Neural cell (in vitro differentiated cells): ENCODE results near the gene PYGB.

ENCODE experiments used
- CTCF ChIP-seq: fragments of 450-650 bp; IDR thresholded peaks from 2 replicates; pipeline ENCODE4 v1.5.1; 2014; ENCODE audit warnings: antibody characterized with exemption, mild to moderate bottlenecking, moderate library complexity; ENCODE audit not compliant: poor library complexity, severe bottlenecking
- EZH2 ChIP-seq: fragments of 200-600, 300-800 bp; shearing (Covaris generic), sonication (generic); IDR thresholded peaks from 2 replicates; pipeline ENCODE4 v1.6.1; 2014; ENCODE audit warnings: antibody characterized with exemption, low read length, borderline replicate concordance, mild to moderate bottlenecking; ENCODE audit not compliant: insufficient read depth, poor library complexity, severe bottlenecking
- MXI1 ChIP-seq: fragments of 450-650 bp; conservative IDR thresholded peaks from 2 replicates; pipeline ENCODE4 v1.6.1; 2014; ENCODE audit warnings: antibody characterized with exemption, mild to moderate bottlenecking; ENCODE audit not compliant: poor library complexity, severe bottlenecking
- POLR2AphosphoS5 ChIP-seq: IDR thresholded peaks from 2 replicates; pipeline ENCODE4 v1.6.1; 2012
- REST ChIP-seq: IDR thresholded peaks from 2 replicates; pipeline ENCODE4 v1.6.1; 2012; ENCODE audit warnings: borderline replicate concordance

DNA sequence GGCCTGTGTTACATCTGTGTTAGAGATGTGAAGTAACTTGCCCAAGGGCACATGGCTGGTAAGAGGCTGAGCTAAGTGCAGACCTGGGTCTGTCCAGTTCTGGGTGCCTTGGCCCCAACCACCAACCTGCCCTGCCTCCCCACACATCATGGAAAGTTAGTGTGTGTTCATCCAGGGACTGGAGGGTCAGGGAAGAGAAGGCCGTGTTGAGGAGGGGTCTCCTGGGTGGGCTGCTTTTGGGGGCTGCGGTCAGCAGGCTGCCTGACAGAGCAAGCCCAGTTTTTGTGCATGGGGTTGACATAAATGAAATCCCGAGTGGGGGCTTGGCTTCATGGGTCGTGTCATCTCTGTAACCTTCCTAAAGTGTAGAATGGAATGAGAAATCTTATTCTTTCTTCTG, 10.9 kb downstream of the PYGB start:
- TF ChIP-seq CTCF, result no peak
- TF ChIP-seq MXI1, result no peak
- TF ChIP-seq REST, result no peak
- no peak for TF ChIP-seq POLR2AphosphoS5
- no peak for TF ChIP-seq EZH2
